ENCODE results near the gene XDH. TPM values are rescaled to one million over a fixed set of nuclear protein-coding genes. Genes with fewer than 3 reads are reported as not detected.

XDH gene
- total RNA-seq, 1 donor from 2014 or later = 1.0 TPM

- TF ChIP-seq CTCF (IDR thresholded peaks at IDR 0.05; ENCODE audit: unreplicated experiment) = no peak
- no peaks in the 10 kb centered on the region for H3K27me3 Mint-ChIP-seq (ENCODE audit: unreplicated experiment)
- H3K4me3 Mint-ChIP-seq (ENCODE audit: unreplicated experiment) = no peak overlapping the region
- H3K27ac Mint-ChIP-seq (ENCODE audit: unreplicated experiment) = no peak overlapping the region
- H3K36me3 Mint-ChIP-seq (ENCODE audit: low read depth, unreplicated experiment) = no peaks in the 10 kb centered on the region
- H3K9me3 Mint-ChIP-seq (ENCODE audit: unreplicated experiment) = no peaks in the 10 kb centered on the region
- H3K4me1 Mint-ChIP-seq (ENCODE audit: unreplicated experiment) = peaks cover 11% of the 10 kb centered on the region
- no peak for DNase-seq (ENCODE audit: low spot score)
Observed at GRCh38 chr2:31327505-31327904, 87.0 kb downstream of the XDH start.

GRCh38 chr2:31324016-31324633 lies 90.4 kb downstream of the XDH start:
- Mint-ChIP-seq H3K4me3 (ENCODE audit: unreplicated experiment) (no peak overlapping the region), H3K27me3 (ENCODE audit: unreplicated experiment) (no peaks in the 10 kb centered on the region), H3K27ac (ENCODE audit: unreplicated experiment) (no peak overlapping the region), H3K36me3 (ENCODE audit: low read depth, unreplicated experiment) (no peaks in the 10 kb centered on the region), H3K9me3 (ENCODE audit: unreplicated experiment) (no peaks in the 10 kb centered on the region), H3K4me1 (ENCODE audit: unreplicated experiment) (peaks cover 10% of the 10 kb centered on the region)
- TF ChIP-seq CTCF (IDR thresholded peaks at IDR 0.05; ENCODE audit: unreplicated experiment) = no peak
- no peak for DNase-seq (ENCODE audit: low spot score)

- H3K36me3 Mint-ChIP-seq (ENCODE audit: low read depth, unreplicated experiment) = no peaks in the 10 kb centered on the region
- no peaks in the 10 kb centered on the region for H3K27me3 Mint-ChIP-seq (ENCODE audit: unreplicated experiment)
- H3K9me3 Mint-ChIP-seq (ENCODE audit: unreplicated experiment) = no peaks in the 10 kb centered on the region
- H3K4me1 Mint-ChIP-seq (ENCODE audit: unreplicated experiment) = peaks cover 12% of the 10 kb centered on the region
- no peak overlapping the region for H3K27ac Mint-ChIP-seq (ENCODE audit: unreplicated experiment)
- no peak for TF ChIP-seq CTCF (IDR thresholded peaks at IDR 0.05; ENCODE audit: unreplicated experiment)
- DNase-seq (ENCODE audit: low spot score) = no peak
- H3K4me3 Mint-ChIP-seq (ENCODE audit: unreplicated experiment) = no peak overlapping the region
Observed at GRCh38 chr2:31322371-31322770, 92.2 kb downstream of the XDH start.

GRCh38 chr2:31319406-31320175 lies 95.0 kb downstream of the XDH start:
- Mint-ChIP-seq H3K27ac (ENCODE audit: unreplicated experiment) (no peak overlapping the region), H3K4me3 (ENCODE audit: unreplicated experiment) (no peak overlapping the region), H3K36me3 (ENCODE audit: low read depth, unreplicated experiment) (no peaks in the 10 kb centered on the region), H3K4me1 (ENCODE audit: unreplicated experiment) (peaks cover 12% of the 10 kb centered on the region), H3K9me3 (ENCODE audit: unreplicated experiment) (no peaks in the 10 kb centered on the region), H3K27me3 (ENCODE audit: unreplicated experiment) (no peaks in the 10 kb centered on the region)
- no peak for TF ChIP-seq CTCF (IDR thresholded peaks at IDR 0.05; ENCODE audit: unreplicated experiment)
- no peak for DNase-seq (ENCODE audit: low spot score)
